OCI-LY1 (cell line): ENCODE results near the gene LONP1.

ENCODE experiments used
- CTCF ChIP-seq: fragments of 200-600 bp; sonication (generic), shearing (Covaris generic); IDR thresholded peaks from 2 replicates; pipeline ENCODE4 v1.5.1; 2017; ENCODE audit warnings: mild to moderate bottlenecking, antibody characterized with exemption, low read length, moderate library complexity, mixed read lengths
- EZH2 ChIP-seq: fragments of 200-600 bp; sonication (generic), shearing (Covaris generic); IDR thresholded peaks from 2 replicates; pipeline ENCODE4 v1.8.0; 2017; ENCODE audit warnings: borderline replicate concordance, mixed run types, mild to moderate bottlenecking, antibody characterized with exemption, low read length, moderate library complexity, mixed read lengths

- no peak for TF ChIP-seq CTCF
- no peak for TF ChIP-seq EZH2
Measured at GRCh38 chr19:5694956-5695648, 24.8 kb downstream of the LONP1 start.
